Measurements from ENCODE around the gene AFDN.

DNA sequence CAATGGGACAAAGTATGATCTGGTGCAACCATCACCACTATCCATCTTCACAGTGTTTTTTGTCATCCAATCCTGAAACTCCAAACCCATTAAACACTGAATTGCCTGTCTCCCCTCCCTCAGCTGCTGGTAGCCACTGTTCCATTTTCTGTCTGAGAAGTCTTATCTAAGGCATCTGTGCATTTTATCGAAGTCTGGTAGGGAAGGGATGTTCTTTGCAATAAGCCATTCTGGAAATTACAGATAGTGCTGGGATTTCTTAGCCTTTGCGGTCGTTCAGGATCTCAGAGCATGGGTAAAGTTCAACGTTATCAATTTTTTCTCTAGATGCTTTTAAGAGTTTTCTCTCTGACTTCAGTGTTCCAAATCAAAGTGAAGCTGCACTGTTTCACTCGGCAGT lies 194.9 kb downstream of the AFDN start:
- no peak for TF ChIP-seq EZH2 (IDR thresholded peaks at IDR 0.05; ENCODE audit: borderline replicate concordance, low read length)
- TF ChIP-seq, protein P1, sequence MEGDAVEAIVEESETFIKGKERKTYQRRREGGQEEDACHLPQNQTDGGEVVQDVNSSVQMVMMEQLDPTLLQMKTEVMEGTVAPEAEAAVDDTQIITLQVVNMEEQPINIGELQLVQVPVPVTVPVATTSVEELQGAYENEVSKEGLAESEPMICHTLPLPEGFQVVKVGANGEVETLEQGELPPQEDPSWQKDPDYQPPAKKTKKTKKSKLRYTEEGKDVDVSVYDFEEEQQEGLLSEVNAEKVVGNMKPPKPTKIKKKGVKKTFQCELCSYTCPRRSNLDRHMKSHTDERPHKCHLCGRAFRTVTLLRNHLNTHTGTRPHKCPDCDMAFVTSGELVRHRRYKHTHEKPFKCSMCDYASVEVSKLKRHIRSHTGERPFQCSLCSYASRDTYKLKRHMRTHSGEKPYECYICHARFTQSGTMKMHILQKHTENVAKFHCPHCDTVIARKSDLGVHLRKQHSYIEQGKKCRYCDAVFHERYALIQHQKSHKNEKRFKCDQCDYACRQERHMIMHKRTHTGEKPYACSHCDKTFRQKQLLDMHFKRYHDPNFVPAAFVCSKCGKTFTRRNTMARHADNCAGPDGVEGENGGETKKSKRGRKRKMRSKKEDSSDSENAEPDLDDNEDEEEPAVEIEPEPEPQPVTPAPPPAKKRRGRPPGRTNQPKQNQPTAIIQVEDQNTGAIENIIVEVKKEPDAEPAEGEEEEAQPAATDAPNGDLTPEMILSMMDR (conservative IDR thresholded peaks at IDR 0.05 in 1 of 2, IDR thresholded peaks at IDR 0.05 in 1 of 2; ENCODE audit: extremely low read depth in 1 of 2, insufficient read depth in 1 of 2, low read depth in 1 of 2, low read length in 2 of 2): no peak
